ENCODE measurements around the gene BAZ2B.

The BAZ2B gene

GRCh38 chr2:159592441-159592840, 23.9 kb downstream of the BAZ2B start:
- H2AFZ ChIP-seq (ENCODE audit: low read depth, low read length): no peak overlapping the region
- H3K79me2 ChIP-seq (ENCODE audit: insufficient read depth, low read length): no peaks in the 10 kb centered on the region
- H3K36me3 ChIP-seq (ENCODE audit: insufficient read depth, low read length): no peaks in the 10 kb centered on the region
- H3K4me3 ChIP-seq (ENCODE audit: low read depth in 1 of 2, low read length in 2 of 2): no peak overlapping the region
- H3K4me2 ChIP-seq (ENCODE audit: insufficient read depth, low read length): no peak overlapping the region
- DNase-seq: no peak
- no peak overlapping the region for H3K27ac ChIP-seq (ENCODE audit: low read length)
- no peaks in the 10 kb centered on the region for H3K4me1 ChIP-seq (ENCODE audit: insufficient read depth, low read length)
- TF ChIP-seq EZH2 (IDR thresholded peaks at IDR 0.05; ENCODE audit: borderline replicate concordance, low read depth, low read length, severe bottlenecking) (no peak), CTCF (IDR thresholded peaks at IDR 0.05; ENCODE audit: borderline replicate concordance, extremely low read depth, low read length, poor library complexity, severe bottlenecking) (no peak)
- ATAC-seq (ENCODE audit: insufficient read depth, low read depth): no peak
- H3K9me3 ChIP-seq (ENCODE audit: insufficient read depth, low read length, severe bottlenecking): no peaks in the 10 kb centered on the region
- H3K27me3 ChIP-seq (ENCODE audit: insufficient read depth, low read length, poor library complexity): no peaks in the 10 kb centered on the region
- no peaks in the 10 kb centered on the region for H4K20me1 ChIP-seq (ENCODE audit: insufficient read depth, low read length)
- H3K9ac ChIP-seq (ENCODE audit: low read depth, low read length): no peak overlapping the region

DNA sequence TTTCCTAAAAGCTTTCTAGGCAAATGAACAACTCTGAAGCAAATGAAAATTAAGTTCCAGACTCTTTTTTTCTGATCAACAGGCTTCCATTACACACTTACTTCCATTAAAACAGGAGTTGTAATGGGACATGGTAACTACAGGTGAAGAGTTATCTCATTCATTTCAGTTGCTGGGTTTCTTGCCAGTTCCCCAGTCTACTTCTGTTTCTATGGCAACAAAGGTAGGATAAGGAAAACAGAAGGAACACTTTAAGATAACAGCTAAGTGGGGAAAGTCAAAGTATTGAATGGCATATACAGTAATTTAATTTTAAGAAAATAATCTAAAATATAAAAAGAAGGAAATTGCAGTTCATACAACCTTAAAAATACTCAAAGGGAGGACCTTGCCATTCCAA, 25.1 kb downstream of the BAZ2B start:
- Histone ChIP-seq H3K27ac (ENCODE audit: low read length) (no peak overlapping the region), H3K36me3 (ENCODE audit: insufficient read depth, low read length) (no peaks in the 10 kb centered on the region), H3K27me3 (ENCODE audit: insufficient read depth, low read length, poor library complexity) (no peaks in the 10 kb centered on the region), H3K4me1 (ENCODE audit: insufficient read depth, low read length) (no peaks in the 10 kb centered on the region), H3K4me2 (ENCODE audit: insufficient read depth, low read length) (no peak overlapping the region), H3K9me3 (ENCODE audit: insufficient read depth, low read length, severe bottlenecking) (no peaks in the 10 kb centered on the region), H4K20me1 (ENCODE audit: insufficient read depth, low read length) (no peaks in the 10 kb centered on the region), H3K9ac (ENCODE audit: low read depth, low read length) (no peak overlapping the region), H3K79me2 (ENCODE audit: insufficient read depth, low read length) (no peaks in the 10 kb centered on the region), H2AFZ (ENCODE audit: low read depth, low read length) (no peak overlapping the region), H3K4me3 (ENCODE audit: low read depth in 1 of 2, low read length in 2 of 2) (no peak overlapping the region)
- ATAC-seq (ENCODE audit: insufficient read depth, low read depth) (no peak), DNase-seq (no peak)
- TF ChIP-seq CTCF (IDR thresholded peaks at IDR 0.05; ENCODE audit: borderline replicate concordance, extremely low read depth, low read length, poor library complexity, severe bottlenecking) (no peak), EZH2 (IDR thresholded peaks at IDR 0.05; ENCODE audit: borderline replicate concordance, low read depth, low read length, severe bottlenecking) (no peak)

GRCh38 chr2:159589286-159589685, 27.1 kb downstream of the BAZ2B start:
- TF ChIP-seq EZH2 (IDR thresholded peaks at IDR 0.05; ENCODE audit: borderline replicate concordance, low read depth, low read length, severe bottlenecking): no peak
- TF ChIP-seq CTCF (IDR thresholded peaks at IDR 0.05; ENCODE audit: borderline replicate concordance, extremely low read depth, low read length, poor library complexity, severe bottlenecking): no peak
- Histone ChIP-seq H3K9me3 (ENCODE audit: insufficient read depth, low read length, severe bottlenecking) (no peaks in the 10 kb centered on the region), H3K4me2 (ENCODE audit: insufficient read depth, low read length) (no peak overlapping the region), H3K4me1 (ENCODE audit: insufficient read depth, low read length) (peaks cover 9% of the 10 kb centered on the region), H3K27me3 (ENCODE audit: insufficient read depth, low read length, poor library complexity) (no peaks in the 10 kb centered on the region), H4K20me1 (ENCODE audit: insufficient read depth, low read length) (no peaks in the 10 kb centered on the region), H3K9ac (ENCODE audit: low read depth, low read length) (no peak overlapping the region), H3K36me3 (ENCODE audit: insufficient read depth, low read length) (no peaks in the 10 kb centered on the region), H3K27ac (ENCODE audit: low read length) (no peak overlapping the region), H3K79me2 (ENCODE audit: insufficient read depth, low read length) (no peaks in the 10 kb centered on the region), H3K4me3 (ENCODE audit: low read depth in 1 of 2, low read length in 2 of 2) (no peak overlapping the region), H2AFZ (ENCODE audit: low read depth, low read length) (no peak overlapping the region)
- no peak for ATAC-seq (ENCODE audit: insufficient read depth, low read depth)
- DNase-seq: no peak

GRCh38 chr2:159586034-159586433, 30.3 kb downstream of the BAZ2B start:
- H3K27me3 ChIP-seq (ENCODE audit: insufficient read depth, low read length, poor library complexity): no peaks in the 10 kb centered on the region
- no peak overlapping the region for H3K27ac ChIP-seq (ENCODE audit: low read length)
- no peaks in the 10 kb centered on the region for H3K79me2 ChIP-seq (ENCODE audit: insufficient read depth, low read length)
- H3K4me2 ChIP-seq (ENCODE audit: insufficient read depth, low read length): no peak overlapping the region
- no peak for DNase-seq
- no peaks in the 10 kb centered on the region for H4K20me1 ChIP-seq (ENCODE audit: insufficient read depth, low read length)
- H3K36me3 ChIP-seq (ENCODE audit: insufficient read depth, low read length): no peaks in the 10 kb centered on the region
- H3K9ac ChIP-seq (ENCODE audit: low read depth, low read length): no peak overlapping the region
- no peak for ATAC-seq (ENCODE audit: insufficient read depth, low read depth)
- TF ChIP-seq CTCF (IDR thresholded peaks at IDR 0.05; ENCODE audit: borderline replicate concordance, extremely low read depth, low read length, poor library complexity, severe bottlenecking) (no peak), EZH2 (IDR thresholded peaks at IDR 0.05; ENCODE audit: borderline replicate concordance, low read depth, low read length, severe bottlenecking) (no peak)
- H2AFZ ChIP-seq (ENCODE audit: low read depth, low read length): no peak overlapping the region
- H3K4me1 ChIP-seq (ENCODE audit: insufficient read depth, low read length): peaks cover 9% of the 10 kb centered on the region
- H3K9me3 ChIP-seq (ENCODE audit: insufficient read depth, low read length, severe bottlenecking): no peaks in the 10 kb centered on the region
- no peak overlapping the region for H3K4me3 ChIP-seq (ENCODE audit: low read depth in 1 of 2, low read length in 2 of 2)
